GM21381 (cell line): ENCODE measurements around the gene CAMTA1.

Experiments used
- ATAC-seq: cut with Tn5 transposase; IDR thresholded peaks from one replicate; pipeline ENCODE4 v1.9.1; 2021; ENCODE audit warnings: mild to moderate bottlenecking, moderate library complexity; ENCODE audit not compliant: unreplicated experiment

Gene CAMTA1

DNA sequence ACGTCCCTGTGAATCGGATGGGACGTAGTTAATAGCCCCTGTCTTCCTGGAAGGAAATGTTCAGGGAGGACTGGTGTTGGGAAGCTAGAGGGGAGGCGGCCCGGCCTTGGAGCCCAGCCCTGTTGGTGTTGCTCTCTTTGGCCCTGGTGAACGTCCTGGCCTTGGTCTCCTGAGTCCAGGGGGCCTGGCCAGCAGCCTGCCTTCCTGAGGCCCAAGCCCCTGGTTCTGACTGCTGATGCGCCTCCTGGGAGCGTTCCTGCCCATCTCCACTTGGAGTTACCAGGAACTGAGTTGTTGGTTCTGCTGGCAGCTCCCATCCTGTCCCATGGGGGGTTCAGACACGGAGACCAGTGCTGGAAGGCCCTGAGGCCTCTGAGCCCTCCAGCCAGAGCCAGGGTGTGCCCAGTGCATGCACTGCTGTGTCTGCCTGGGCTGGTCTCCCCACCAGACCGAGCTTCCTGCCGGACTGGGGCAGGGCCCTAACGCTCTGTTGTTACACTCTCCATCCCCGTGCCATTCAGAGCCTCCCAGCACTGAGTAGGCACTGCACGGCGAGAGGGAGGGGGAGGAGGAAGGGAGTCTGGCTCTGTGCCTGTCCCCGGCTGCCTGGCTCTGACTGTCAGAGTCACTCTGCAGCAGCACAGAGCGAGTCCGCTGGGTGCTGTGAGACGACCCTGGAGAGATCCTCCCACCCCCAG lies 603.4 kb downstream of the CAMTA1 start:
- no peak for ATAC-seq

DNA sequence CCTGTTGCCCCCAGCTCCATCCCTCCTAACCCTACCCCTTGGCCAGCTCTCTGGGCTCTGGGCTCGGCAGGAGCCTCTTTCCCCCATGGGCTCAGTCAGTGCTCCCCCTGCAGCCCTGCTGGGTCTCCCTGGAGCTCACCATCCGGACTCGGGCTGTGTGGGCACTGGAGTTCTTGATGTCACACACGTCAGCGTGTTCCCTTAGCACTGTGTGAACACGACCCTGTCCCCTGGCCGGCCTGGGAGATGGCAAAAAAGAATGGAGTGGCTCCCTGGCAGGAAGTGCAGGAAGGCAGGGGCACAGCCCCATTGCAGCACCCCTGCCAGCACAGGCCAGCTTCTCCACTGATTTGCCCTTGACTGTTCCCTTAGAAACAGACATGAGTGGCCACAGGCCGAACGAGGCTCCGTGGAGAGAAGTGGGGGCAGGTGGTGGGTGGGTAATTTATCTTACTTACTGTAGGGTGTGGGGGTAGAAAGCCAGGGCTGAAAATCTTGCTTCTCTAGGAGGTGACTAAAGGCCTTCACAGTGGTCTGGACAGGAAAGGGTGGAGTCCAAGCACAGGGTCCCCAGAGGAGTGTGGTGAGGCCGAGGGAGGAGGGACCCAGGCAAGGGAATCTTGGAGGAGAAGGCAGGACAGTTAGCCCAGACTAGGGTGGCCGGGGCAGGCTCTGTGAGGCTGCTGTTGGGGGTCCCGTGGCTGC lies 604.1 kb downstream of the CAMTA1 start:
- no peak for ATAC-seq

DNA sequence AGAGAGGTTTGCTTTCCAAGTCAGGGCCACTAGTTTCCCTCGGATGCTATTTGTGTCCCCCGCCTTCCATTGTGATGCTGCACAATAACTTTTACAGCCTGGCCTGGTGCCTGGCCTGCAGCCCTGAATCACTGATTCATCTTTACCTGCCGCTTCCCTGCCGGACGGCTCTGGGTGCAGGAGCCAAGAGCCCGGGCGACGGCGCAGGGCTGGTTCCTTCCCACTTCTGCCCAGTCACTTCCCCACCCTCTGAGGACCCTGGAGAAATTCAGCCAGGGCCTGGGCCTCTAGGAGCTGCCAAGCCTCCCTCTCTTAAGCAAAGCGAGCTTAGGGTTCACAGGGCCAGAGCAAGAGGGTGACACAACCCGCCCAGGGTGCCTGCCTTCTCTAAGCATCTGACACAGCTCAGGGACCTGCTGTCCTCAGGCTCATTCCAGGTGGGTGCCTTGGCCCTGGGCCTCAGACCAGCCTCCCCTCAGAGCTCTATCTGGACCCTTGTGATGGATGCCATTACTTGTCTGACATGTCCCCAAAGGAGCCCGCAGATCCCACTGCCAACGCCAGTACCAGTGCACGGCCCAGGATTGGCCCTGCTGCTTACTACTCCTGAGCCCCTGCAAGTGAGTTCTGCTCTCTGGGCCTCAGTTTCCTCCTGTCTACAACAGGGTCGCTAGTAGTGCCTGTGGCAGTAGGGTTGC lies 604.8 kb downstream of the CAMTA1 start:
- no peak for ATAC-seq

DNA sequence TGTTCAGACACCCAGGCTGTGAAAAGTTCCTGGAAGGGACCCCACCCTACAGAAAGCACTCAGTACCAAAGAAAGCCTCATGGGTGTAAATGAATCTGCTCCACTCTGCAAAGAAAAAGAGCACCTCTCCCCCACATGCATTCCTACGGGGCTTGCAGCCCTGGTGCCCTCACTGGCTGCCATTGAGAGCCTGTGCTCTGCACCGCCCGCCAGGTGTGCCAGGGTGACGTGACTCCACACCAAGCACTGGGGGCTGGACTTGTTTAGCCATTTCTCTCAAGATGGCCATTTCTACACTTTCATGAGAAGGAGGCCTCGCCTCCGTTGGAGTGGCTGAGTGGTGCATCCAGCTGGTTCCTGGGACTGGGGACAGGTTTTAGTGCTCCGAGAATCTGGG lies 605.3 kb downstream of the CAMTA1 start:
- no peak for ATAC-seq

DNA sequence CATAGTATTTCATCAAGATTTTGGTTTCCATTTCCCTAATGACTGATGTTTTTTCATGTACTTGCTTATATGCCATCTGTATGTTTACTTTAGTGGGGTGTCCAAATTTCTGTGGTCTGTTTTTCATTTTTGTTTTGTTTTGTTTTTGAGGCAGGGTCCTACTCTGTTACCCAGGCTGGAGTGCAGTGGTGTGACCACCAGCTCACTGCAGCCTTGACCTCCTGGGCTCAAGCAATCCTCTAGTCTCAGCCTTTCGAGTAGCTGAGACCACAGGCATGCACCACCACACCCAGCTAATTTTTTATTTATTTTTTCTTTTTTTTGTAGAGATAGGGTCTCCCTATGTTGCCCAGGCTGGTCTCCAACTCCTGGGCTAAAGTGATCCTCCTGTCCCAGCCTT lies 607.9 kb downstream of the CAMTA1 start:
- no peak for ATAC-seq

DNA sequence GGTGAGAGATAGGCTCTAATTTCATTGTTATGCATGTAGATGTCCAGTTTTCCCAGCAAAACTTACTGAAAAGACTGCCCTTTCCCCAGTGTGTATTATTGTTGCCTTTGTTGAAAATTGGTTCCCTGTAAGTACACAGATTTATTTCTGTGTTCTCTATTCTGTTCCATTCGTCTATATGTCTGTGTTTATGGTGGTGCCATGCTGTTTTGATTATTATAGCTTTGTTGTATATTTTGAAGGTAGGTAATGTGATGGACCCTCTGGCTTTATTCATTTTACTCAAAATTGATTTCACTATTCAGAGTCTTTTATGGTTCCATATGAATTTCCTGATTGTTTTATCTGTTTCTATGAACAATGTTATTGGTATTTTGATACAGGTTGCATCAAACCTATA lies 610.0 kb downstream of the CAMTA1 start:
- no peak for ATAC-seq

DNA sequence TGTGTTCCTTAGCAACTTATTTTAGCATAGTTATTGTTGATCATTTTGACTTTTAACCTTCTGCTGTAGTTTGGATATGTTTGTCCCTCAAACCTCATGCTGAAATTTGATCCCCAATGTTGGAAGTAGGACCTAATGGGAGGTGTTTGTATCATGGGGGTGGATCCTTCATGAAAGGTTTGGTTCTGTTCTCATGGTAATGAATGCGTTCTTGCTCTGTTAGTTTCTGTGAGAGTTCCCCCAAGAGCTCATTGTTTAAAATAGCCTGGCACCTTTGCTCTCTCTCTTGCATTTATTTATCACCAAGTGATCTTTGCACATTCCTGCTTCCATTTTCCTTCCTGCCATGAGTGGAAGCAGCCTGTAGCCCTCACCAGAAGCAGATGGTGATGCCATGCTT lies 613.7 kb downstream of the CAMTA1 start:
- ATAC-seq = no peak

DNA sequence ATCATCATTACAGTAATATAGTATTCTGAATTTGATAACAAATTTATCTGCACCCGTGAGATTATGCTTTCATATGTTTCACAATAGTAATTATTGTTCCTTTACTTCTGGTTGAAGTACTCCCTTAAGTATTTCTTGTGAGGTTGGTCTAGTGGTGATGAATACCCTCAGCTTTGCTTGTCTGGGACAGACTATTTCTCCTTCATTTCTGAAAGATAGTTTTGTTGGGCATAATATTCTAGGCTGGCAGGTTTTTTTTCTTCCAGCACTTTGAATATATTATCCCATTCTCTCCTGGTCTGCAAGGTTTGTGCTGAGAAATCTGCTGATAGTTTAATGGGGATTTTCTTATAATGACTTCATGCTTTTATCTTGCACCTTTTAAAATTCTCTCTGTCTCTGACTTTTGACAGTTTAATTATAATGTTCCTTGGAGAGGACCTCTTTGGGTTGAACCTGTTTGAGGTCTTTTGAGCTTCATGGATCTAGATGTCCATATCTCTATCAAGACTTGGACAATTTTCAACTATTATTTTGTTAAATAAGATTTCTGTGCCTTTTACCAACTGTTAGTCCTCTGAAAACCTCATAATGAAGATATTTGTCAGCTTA lies 614.4 kb downstream of the CAMTA1 start:
- no peak for ATAC-seq

DNA sequence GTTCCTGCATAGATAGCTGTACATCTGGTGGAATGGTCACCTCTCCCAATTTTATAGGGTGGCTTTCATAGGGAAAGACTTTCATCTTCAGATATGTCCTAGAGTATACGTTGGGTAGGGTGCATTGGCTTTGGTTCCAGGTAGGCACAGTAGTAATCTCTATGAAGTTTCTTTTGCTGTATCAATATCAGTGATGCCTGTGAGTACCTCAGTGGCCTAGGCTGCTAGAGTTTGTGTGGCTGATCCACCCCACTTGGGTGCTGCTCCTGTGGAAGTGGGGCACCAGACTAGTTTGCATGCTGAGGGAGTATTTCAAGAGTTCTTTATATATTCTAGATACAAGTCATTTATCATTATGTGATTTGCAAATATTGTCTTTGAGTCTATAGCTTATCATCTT lies 615.3 kb downstream of the CAMTA1 start:
- ATAC-seq = no peak

DNA sequence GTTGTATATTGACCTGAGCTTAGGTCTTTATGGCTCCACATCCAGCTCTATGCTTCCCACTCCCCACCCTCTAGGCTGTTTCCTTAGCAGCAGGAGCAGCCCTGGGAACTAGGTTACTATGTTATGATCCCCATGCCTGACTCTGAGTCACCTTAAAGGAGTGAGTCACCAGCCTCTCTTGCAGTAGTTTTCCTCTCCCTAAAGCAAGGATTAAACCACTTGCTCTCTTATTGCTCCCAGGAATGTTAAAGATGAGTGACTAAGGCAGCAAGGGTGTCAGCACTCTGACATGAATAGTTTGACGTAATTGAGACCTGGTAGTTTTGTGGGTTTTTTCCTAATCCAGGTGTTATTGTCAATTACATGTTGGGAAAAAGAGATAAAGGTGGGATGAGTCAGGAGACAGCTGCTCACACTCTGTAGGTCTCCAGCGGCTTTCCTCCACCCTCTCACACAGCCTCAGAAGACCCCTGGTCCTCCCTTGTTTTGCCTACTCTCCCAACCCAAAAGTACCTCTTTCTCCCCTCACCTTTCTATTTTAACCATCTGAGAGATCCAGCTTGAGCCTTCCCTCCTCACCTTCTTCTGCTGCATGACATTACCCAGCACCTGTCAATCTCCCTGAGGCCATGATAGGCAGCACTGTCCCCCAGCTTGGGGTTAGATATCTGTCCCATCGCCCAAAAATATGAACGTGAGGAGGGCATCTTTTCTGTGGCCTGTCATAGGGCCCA lies 616.7 kb downstream of the CAMTA1 start:
- no peak for ATAC-seq

DNA sequence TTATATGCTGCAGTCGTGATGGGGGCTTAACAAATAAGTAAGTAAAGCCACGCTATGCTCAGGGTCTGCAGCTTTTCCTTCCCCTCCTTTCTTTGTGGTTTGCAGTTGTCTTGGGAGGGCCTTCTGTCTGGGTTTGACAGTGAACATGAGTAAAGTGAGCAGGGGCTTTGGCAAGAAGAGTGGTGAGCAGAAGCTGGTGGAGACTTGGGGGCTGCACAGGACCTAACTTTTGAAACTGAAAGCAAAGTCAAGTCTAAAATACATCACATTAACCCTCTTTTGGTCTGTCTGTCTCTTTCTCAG lies 617.2 kb downstream of the CAMTA1 start:
- ATAC-seq = no peak

DNA sequence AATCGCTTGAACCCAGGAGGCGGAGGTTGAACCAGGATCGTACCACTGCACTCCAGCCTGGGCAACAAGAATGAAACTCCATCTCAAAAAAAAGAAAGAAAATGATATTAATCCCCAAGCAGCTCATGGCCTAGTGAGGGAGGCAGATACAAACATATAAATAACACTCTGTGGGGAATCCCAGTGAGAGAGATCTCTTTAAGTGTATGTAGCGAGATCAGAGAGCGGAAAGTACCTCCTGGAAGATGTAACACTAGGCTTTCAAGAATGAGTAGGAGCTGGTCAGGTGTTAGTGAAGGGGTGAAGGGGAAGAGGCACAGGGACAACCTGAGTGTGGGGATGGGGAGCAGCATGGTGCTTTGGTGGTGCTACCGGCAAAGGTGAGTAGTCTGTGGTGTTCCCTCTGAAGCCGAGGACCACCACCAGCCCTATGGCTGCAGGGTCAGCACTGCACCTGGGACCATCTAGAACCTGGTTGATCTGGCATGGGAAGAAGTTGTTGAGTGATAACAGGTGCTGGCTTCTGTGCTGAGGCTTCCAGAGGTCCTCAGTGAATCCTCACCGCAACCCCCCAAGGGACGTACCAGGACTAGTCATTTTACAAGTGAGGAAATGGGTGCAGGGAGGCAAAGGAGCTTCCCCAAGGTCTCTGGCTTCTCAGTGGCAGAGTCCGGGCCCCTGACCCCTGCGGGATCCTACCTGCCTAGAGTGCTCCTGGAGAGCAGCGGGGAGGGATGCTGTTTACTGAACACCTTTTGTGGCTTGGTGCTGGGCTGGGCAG lies 618.2 kb downstream of the CAMTA1 start:
- ATAC-seq = no peak

DNA sequence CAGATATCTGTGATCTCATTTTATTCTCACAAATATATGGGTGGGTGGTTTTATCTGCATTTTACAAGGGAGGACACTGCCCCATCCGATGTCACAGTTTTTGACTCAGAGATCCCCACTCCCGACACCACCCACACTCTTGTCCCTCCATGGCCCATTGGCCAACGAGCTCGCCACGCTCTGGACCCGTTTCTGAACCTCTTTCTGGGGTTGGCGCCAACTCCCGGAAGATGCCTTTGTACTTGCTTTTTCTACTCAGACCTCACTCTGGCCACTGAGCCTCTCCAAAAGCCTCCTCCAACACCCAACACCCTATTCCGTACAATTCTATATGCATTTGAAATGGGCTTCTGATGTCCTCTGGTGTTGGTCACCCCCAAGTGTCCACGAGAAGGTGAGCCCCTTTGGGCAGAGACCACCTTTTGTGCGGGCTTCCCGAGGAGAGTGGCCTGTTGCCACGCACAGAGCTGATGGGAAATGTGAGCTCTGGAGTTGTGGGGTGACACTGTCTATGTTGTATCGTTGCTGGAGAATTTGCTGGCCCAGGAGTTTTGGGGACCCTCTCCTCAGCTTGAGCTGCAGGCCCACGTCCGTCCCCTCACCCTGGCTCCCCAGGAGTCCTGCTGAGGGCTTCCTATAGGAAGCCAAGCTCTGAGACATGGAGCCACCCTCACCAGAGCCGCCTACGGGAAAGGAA lies 618.9 kb downstream of the CAMTA1 start:
- no peak for ATAC-seq

DNA sequence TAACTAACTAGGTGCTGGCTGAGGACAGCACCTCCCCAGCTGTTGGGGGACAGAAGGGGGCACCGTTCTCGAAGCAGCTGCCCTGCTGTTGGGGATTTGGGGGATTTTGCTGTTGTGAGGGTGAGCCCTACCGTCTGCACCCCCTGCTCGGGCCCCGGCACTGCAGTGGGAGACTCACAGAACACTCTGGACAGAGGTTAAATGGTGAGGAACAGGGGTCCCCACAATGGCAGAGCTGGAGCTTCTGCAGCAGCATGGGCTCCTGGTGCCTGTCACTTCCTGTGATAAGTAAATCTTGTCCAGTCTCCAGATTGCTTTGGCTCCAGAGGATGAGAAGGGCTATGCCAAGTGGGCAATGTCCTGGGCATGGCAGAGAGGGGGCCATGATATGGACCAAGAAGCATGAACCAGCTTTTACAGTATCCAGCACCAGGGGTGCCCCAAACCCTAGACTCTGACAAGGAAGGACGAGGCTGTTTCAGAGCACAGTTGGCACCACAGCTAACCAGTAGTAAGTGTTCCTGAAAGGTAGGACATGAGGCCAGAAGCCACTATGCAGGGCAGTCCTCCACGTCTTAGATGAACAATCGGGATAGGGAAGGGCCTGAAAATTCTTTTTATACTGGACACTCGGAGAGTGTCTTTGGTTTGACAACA lies 620.7 kb downstream of the CAMTA1 start:
- ATAC-seq = no peak

DNA sequence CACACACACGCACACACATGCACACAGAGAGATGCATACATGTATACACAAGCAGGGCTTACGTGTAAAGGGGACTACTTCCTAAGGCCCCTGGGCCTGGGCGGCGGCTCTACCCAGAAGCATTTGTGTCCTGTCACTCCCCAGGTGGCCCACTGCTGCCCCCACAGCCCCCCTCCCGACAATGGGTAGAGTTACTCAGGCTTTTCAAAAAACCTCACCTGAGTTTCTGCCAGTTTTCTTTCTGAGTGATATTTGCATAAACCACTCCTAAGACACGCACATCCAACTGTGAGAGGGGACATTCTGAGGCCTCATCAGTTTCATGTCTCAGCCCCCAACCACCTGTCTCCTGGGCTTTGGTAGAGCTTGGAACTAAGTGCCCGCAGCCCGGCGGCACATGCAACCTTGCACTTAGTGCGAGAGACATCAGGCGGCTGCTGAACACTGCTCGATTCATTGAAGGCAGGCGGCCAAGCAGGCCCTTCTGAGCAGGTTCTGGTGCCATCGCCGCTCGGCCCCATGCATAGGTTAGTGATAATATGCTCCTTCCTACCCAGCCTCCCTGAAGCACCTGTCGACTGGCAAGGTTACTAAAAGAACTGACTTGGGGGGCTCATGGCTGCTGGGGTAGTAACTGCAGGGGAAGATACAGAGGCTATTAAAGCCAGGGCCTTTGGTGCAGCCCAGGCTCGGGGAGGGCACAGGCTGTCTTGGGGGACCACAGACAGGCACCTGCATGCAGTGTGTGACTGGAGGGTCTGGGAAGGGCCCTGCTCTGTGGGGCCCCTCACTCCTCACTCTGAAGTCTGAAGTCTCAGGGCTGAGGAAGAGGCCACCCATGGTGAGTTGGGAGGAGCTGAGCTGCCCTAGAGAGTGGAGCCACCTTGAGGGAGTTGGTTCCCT lies 621.6 kb downstream of the CAMTA1 start:
- no peak for ATAC-seq

DNA sequence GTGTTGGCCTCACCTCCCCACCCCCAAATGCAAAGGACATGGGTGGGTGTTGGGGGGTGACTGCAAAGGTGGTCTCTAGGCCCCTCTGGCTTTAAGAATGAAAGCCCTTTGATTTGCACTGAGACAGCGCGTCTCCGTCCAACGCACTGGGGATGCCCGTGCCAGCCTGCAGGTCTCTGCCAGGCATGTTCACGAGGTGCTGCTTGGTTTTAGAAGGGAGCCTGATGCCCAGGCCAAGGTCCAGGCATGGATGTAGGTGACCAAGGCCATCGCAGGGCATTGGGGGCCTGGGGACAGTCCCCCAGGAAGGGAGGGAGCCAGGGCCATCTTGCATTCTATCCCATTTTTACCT lies 622.3 kb downstream of the CAMTA1 start:
- no peak for ATAC-seq

DNA sequence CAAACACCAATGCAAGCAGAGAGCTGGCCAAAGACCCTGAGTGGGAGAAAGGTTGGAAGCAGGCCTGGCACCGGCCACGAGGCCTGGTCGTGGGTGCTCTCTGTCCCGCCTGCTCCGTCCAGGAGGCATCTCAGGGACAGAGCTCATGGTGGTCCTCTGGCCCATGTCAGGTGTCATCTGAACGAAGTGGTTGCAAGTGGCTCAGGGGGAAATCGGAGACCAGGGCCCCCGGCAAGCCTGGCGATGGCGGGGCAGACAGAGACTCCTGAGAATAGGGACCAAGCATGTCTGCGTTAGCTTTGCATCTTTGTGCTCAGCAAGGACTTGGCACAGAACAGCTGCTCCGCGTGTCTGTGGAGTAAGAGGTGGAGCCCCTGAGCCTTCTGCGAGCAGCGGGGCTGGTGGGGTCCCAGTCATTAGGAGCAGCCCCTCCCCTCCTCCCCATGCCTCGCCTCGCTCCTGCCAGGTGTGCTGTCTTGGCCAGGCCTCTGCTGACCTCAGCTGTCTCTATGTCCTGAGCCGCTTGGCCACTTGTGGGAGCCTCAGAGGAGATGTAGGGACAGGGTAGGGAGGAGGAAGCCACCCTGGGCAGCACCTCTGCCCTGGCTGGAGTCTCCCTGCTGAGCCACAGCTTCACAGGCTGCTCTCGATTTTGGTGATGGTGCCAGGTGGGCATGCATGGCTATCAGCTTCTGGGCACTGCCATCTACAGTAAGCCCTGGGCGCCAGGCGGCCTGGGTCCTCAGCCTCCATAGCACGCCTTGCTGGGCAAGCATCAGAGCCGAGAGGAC lies 622.9 kb downstream of the CAMTA1 start:
- no peak for ATAC-seq

DNA sequence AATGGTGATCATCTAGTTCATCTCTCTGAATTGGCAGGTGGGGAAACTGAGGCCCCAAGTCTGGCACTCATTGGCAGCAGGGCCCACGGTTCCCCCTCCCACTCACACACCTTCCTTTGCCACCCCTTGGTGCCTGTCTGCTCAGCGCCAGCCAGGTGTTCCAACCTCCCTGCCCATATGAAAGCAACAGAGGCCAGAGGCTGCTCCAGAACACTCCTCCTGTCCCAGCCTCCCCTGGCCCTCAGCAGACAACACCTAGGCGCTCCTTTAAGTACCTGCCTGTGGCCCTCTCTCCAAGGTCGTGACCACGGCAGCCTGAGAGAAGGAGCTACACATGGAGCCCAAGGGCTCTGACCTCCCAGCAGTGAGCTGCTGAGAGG lies 623.5 kb downstream of the CAMTA1 start:
- no peak for ATAC-seq
